ENCODE results near the gene LRRC4. TPM values are rescaled to one million over a fixed set of nuclear protein-coding genes. Genes with fewer than 3 reads are reported as not detected.

The LRRC4 gene
- polyA plus RNA-seq = 2.1 TPM
- long read RNA-seq, donor 1 = 0 reads
- long read RNA-seq, donor 2 = 0 reads
- long read RNA-seq, donor 3, partial matches to known transcripts = 0 of 1 reads
- long read RNA-seq, donor 3, other reads (novel, unspliced or antisense) = 0 of 1 reads
- long read RNA-seq, donor 4 = 0 reads
- long read RNA-seq, donor 5, partial matches to known transcripts = 31 of 31 reads
- long read RNA-seq, donor 5, other reads (novel, unspliced or antisense) = 0 of 31 reads
- long read RNA-seq, donor 6 = 0 reads
- long read RNA-seq, donor 7, partial matches to known transcripts = 0 of 1 reads
- long read RNA-seq, donor 7, other reads (novel, unspliced or antisense) = 0 of 1 reads
- long read RNA-seq, donor 8 = 0 reads
- long read RNA-seq, donor 9 = 0 reads
- long read RNA-seq, donor 10 = 0 reads
- long read RNA-seq, donor 11 = 0 reads

- no peak within 1 kb of the TSS for H3K27ac ChIP-seq (ENCODE audit: low read length)
- peaks cover 10% of the 10 kb centered on the region for H3K36me3 ChIP-seq (ENCODE audit: control insufficient read depth, insufficient read depth, low read length)
- H3K27me3 ChIP-seq (ENCODE audit: control insufficient read depth, insufficient read depth, low read length) = peaks cover 19% of the 10 kb centered on the region
- peak; percentile 36 to 62 for DNase-seq
- peaks cover 23% of the 10 kb centered on the region for H3K4me1 ChIP-seq (ENCODE audit: control insufficient read depth, insufficient read depth, low read length)
- WGBS (ENCODE audit: insufficient coverage, low lambda C conversion rate) = 60% methylated on average over 1 of the region's 87 CpGs
- H3K4me3 ChIP-seq (ENCODE audit: low read length) = peak within 1 kb of the TSS; percentile 42
- peaks cover 2% of the 10 kb centered on the region for H3K9me3 ChIP-seq (ENCODE audit: control insufficient read depth, low read depth, low read length)
Measured at GRCh38 chr7:128030654-128031611, at the start of gene LRRC4. Gene LRRC4 (minus strand): TSS chr7:128031437. CDS start chr7:128030640, 797 bp downstream.

- H3K36me3 ChIP-seq (ENCODE audit: control insufficient read depth, insufficient read depth, low read length) = peaks cover 79% of the 10 kb centered on the region
- no peak for DNase-seq
- H3K4me3 ChIP-seq (ENCODE audit: low read length) = no peak overlapping the region
- no peaks in the 10 kb centered on the region for H3K9me3 ChIP-seq (ENCODE audit: control insufficient read depth, low read depth, low read length)
- no peak overlapping the region for H3K27ac ChIP-seq (ENCODE audit: low read length)
- no CpG with 5 or more reads among the region's 7 CpGs for WGBS (ENCODE audit: insufficient coverage, low lambda C conversion rate)
- H3K27me3 ChIP-seq (ENCODE audit: control insufficient read depth, insufficient read depth, low read length) = no peaks in the 10 kb centered on the region
- H3K4me1 ChIP-seq (ENCODE audit: control insufficient read depth, insufficient read depth, low read length) = peaks cover 4% of the 10 kb centered on the region
Measured at GRCh38 chr7:128080169-128080568, 48.9 kb upstream of the LRRC4 start.

GRCh38 chr7:128078309-128078708 lies 47.1 kb upstream of the LRRC4 start:
- H3K27ac ChIP-seq (ENCODE audit: low read length) = no peak overlapping the region
- no peak overlapping the region for H3K4me3 ChIP-seq (ENCODE audit: low read length)
- H3K27me3 ChIP-seq (ENCODE audit: control insufficient read depth, insufficient read depth, low read length) = no peaks in the 10 kb centered on the region
- no peak for DNase-seq
- no peaks in the 10 kb centered on the region for H3K9me3 ChIP-seq (ENCODE audit: control insufficient read depth, low read depth, low read length)
- no CpG with 5 or more reads among the region's 3 CpGs for WGBS (ENCODE audit: insufficient coverage, low lambda C conversion rate)
- no peaks in the 10 kb centered on the region for H3K4me1 ChIP-seq (ENCODE audit: control insufficient read depth, insufficient read depth, low read length)
- peaks cover 77% of the 10 kb centered on the region for H3K36me3 ChIP-seq (ENCODE audit: control insufficient read depth, insufficient read depth, low read length)

GRCh38 chr7:128076796-128077271 lies 45.6 kb upstream of the LRRC4 start:
- H3K9me3 ChIP-seq (ENCODE audit: control insufficient read depth, low read depth, low read length) = no peaks in the 10 kb centered on the region
- WGBS (ENCODE audit: insufficient coverage, low lambda C conversion rate) = no CpG with 5 or more reads among the region's 7 CpGs
- no peak overlapping the region for H3K4me3 ChIP-seq (ENCODE audit: low read length)
- peak in 1 of 2 donors; percentile 46 for DNase-seq
- no peaks in the 10 kb centered on the region for H3K27me3 ChIP-seq (ENCODE audit: control insufficient read depth, insufficient read depth, low read length)
- H3K4me1 ChIP-seq (ENCODE audit: control insufficient read depth, insufficient read depth, low read length) = no peaks in the 10 kb centered on the region
- H3K36me3 ChIP-seq (ENCODE audit: control insufficient read depth, insufficient read depth, low read length) = peaks cover 62% of the 10 kb centered on the region
- H3K27ac ChIP-seq (ENCODE audit: low read length) = no peak overlapping the region

- DNase-seq = no peak
Measured at GRCh38 chr7:128076196-128076795, 45.1 kb upstream of the LRRC4 start.

GRCh38 chr7:128075242-128076095 lies 44.2 kb upstream of the LRRC4 start:
- Histone ChIP-seq H3K9me3 (ENCODE audit: control insufficient read depth, low read depth, low read length) (no peaks in the 10 kb centered on the region), H3K4me1 (ENCODE audit: control insufficient read depth, insufficient read depth, low read length) (no peaks in the 10 kb centered on the region), H3K4me3 (ENCODE audit: low read length) (no peak overlapping the region), H3K27me3 (ENCODE audit: control insufficient read depth, insufficient read depth, low read length) (no peaks in the 10 kb centered on the region), H3K27ac (ENCODE audit: low read length) (no peak overlapping the region), H3K36me3 (ENCODE audit: control insufficient read depth, insufficient read depth, low read length) (peaks cover 55% of the 10 kb centered on the region)
- no peak for DNase-seq
- WGBS (ENCODE audit: insufficient coverage, low lambda C conversion rate) = no CpG with 5 or more reads among the region's 12 CpGs

More at GRCh38 chr7:128076196-128076795, 45.1 kb upstream of the LRRC4 start:
- no peak overlapping the region for H3K27ac ChIP-seq (ENCODE audit: low read length)
- peaks cover 57% of the 10 kb centered on the region for H3K36me3 ChIP-seq (ENCODE audit: control insufficient read depth, insufficient read depth, low read length)
- no CpG with 5 or more reads among the region's 8 CpGs for WGBS (ENCODE audit: insufficient coverage, low lambda C conversion rate)
- no peaks in the 10 kb centered on the region for H3K9me3 ChIP-seq (ENCODE audit: control insufficient read depth, low read depth, low read length)
- H3K27me3 ChIP-seq (ENCODE audit: control insufficient read depth, insufficient read depth, low read length) = no peaks in the 10 kb centered on the region
- no peak overlapping the region for H3K4me3 ChIP-seq (ENCODE audit: low read length)
- no peaks in the 10 kb centered on the region for H3K4me1 ChIP-seq (ENCODE audit: control insufficient read depth, insufficient read depth, low read length)

GRCh38 chr7:128074736-128075135 lies 43.5 kb upstream of the LRRC4 start:
- H3K4me3 ChIP-seq (ENCODE audit: low read length) = no peak overlapping the region
- peaks cover 52% of the 10 kb centered on the region for H3K36me3 ChIP-seq (ENCODE audit: control insufficient read depth, insufficient read depth, low read length)
- no peak overlapping the region for H3K27ac ChIP-seq (ENCODE audit: low read length)
- 100% methylated on average over 1 of the region's 6 CpGs for WGBS (ENCODE audit: insufficient coverage, low lambda C conversion rate)
- no peaks in the 10 kb centered on the region for H3K27me3 ChIP-seq (ENCODE audit: control insufficient read depth, insufficient read depth, low read length)
- no peaks in the 10 kb centered on the region for H3K4me1 ChIP-seq (ENCODE audit: control insufficient read depth, insufficient read depth, low read length)
- H3K9me3 ChIP-seq (ENCODE audit: control insufficient read depth, low read depth, low read length) = no peaks in the 10 kb centered on the region
- no peak for DNase-seq

GRCh38 chr7:128074336-128074735 lies 43.1 kb upstream of the LRRC4 start:
- Histone ChIP-seq H3K4me1 (ENCODE audit: control insufficient read depth, insufficient read depth, low read length) (no peaks in the 10 kb centered on the region), H3K36me3 (ENCODE audit: control insufficient read depth, insufficient read depth, low read length) (peaks cover 49% of the 10 kb centered on the region), H3K27ac (ENCODE audit: low read length) (no peak overlapping the region), H3K9me3 (ENCODE audit: control insufficient read depth, low read depth, low read length) (no peaks in the 10 kb centered on the region), H3K27me3 (ENCODE audit: control insufficient read depth, insufficient read depth, low read length) (no peaks in the 10 kb centered on the region), H3K4me3 (ENCODE audit: low read length) (no peak overlapping the region)
- no peak for DNase-seq
- no CpG with 5 or more reads among the region's 19 CpGs for WGBS (ENCODE audit: insufficient coverage, low lambda C conversion rate)

GRCh38 chr7:128073671-128074310 lies 42.6 kb upstream of the LRRC4 start:
- no peaks in the 10 kb centered on the region for H3K27me3 ChIP-seq (ENCODE audit: control insufficient read depth, insufficient read depth, low read length)
- H3K27ac ChIP-seq (ENCODE audit: low read length) = no peak overlapping the region
- peaks cover 45% of the 10 kb centered on the region for H3K36me3 ChIP-seq (ENCODE audit: control insufficient read depth, insufficient read depth, low read length)
- no peaks in the 10 kb centered on the region for H3K4me1 ChIP-seq (ENCODE audit: control insufficient read depth, insufficient read depth, low read length)
- WGBS (ENCODE audit: insufficient coverage, low lambda C conversion rate) = no CpG with 5 or more reads among the region's 15 CpGs
- DNase-seq = no peak
- H3K9me3 ChIP-seq (ENCODE audit: control insufficient read depth, low read depth, low read length) = no peaks in the 10 kb centered on the region
- no peak overlapping the region for H3K4me3 ChIP-seq (ENCODE audit: low read length)
